Coronary artery (tissue), 2 donors: ENCODE results near the gene CD2.

Source experiments
- DNase-seq: peaks from one replicate; pipeline ENCODE4 v3.0.0-alpha.2; 2017; ENCODE audit warnings: low spot score
- H3K27ac ChIP-seq, 2 donors: fragments of 200-600 bp; sonication (generic); one replicate each; pipeline ENCODE4 v1.5.1; 2016 to 2019
- H3K4me3 ChIP-seq: fragments of 200-600 bp; sonication (generic); 2 replicates; pipeline ENCODE4 v1.5.1; 2016; ENCODE audit warnings: mild to moderate bottlenecking, moderate library complexity
- CTCF ChIP-seq: fragments of 200-600 bp; sonication (generic); IDR thresholded peaks from one replicate; pipeline ENCODE4 v1.5.1; 2019; ENCODE audit warnings: antibody characterized with exemption

Gene CD2

GRCh38 chr1:116739371-116740012, 14.7 kb upstream of the CD2 start:
- no peak overlapping the region for H3K27ac ChIP-seq
- no peak for DNase-seq
- H3K4me3 ChIP-seq, result no peak overlapping the region
- TF ChIP-seq CTCF, result no peak

GRCh38 chr1:116740296-116740695, 13.9 kb upstream of the CD2 start:
- DNase-seq, result no peak
- TF ChIP-seq CTCF, result no peak
- H3K27ac ChIP-seq, result no peak overlapping the region
- H3K4me3 ChIP-seq, result no peak overlapping the region

GRCh38 chr1:116740746-116741145, 13.5 kb upstream of the CD2 start:
- TF ChIP-seq CTCF, result no peak
- Histone ChIP-seq H3K27ac (no peak overlapping the region), H3K4me3 (no peak overlapping the region)
- no peak for DNase-seq

DNA sequence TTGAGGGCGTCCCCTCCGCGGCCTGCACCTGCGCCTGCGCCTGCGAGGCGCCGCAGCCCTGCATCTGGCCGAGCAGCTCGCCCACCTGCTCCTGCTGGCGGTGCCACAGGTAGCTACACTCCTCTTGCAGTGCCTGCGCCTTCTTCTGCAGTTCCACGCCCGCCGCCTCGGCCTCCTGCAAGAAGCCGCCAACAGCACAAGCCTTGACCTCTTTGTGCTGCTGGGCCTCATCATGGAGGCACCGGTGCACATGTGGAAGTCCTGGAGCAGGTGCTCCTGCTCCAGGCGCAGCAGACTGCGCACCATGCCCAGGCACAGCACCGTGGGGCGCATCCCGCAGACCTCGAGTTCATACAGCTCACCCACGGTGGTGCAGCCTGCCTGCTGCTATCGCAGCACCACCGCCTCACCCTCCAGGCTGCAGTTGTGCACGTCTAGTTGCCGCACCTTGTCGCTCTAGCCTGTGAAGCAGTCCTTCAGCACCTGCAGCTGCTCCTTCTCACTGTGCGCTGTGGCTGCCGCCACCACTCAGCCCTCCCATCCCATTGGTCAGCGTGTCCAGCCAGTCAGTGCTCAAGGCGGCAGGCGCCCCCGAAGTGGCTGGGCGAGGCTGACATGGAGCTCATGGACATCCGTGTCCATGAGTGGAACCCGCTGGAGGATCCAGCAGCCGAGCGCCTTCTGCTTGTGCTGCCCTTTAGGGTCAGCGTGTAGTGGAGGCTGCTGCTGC, 12.2 kb upstream of the CD2 start:
- DNase-seq, result no peak
- TF ChIP-seq CTCF, result no peak
- no peak overlapping the region for H3K27ac ChIP-seq
- H3K4me3 ChIP-seq, result no peak overlapping the region

- TF ChIP-seq CTCF, result no peak
- Histone ChIP-seq H3K27ac (no peak overlapping the region), H3K4me3 (no peak overlapping the region)
- no peak for DNase-seq
Measured at GRCh38 chr1:116743535-116743934, 10.7 kb upstream of the CD2 start.

DNA sequence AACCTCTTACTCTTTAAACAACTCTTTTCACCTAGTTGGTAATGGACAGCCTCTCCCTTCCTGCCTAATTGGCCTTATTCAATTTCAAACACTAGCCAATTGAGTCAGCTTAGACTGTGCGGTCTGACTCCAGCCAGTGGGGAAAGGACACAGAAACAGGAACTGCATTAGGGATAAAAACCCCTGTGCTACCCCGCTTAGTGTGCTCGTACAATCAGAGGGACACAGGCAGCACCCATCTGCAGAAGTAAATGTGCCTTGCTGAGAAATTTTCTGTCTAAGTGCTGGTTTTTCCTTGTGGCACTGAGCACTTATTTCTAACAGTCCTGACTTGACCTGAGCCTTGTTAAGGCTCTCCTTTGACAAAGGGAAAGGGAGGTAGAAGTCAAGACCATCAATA, 6.0 kb upstream of the CD2 start:
- H3K27ac ChIP-seq, result no peak overlapping the region
- no peak overlapping the region for H3K4me3 ChIP-seq
- TF ChIP-seq CTCF, result no peak
- DNase-seq, result no peak

GRCh38 chr1:116751146-116751545, 3.1 kb upstream of the CD2 start:
- Histone ChIP-seq H3K4me3 (no peak overlapping the region), H3K27ac (no peak overlapping the region)
- DNase-seq, result no peak
- no peak for TF ChIP-seq CTCF
